Heart left ventricle (tissue), 13 donors: ENCODE results near the gene APP.

Source experiments
- CTCF ChIP-seq, 12 donors: fragments of 200-600 bp; sonication (generic) in 4 of 12; IDR thresholded peaks; one replicate each; pipeline versions ENCODE4 v1.5.0 to v1.8.0; 2018 to 2022; ENCODE audit warnings: antibody characterized with exemption in 12 of 12, mild to moderate bottlenecking in 5 of 12
- POLR2A ChIP-seq, 2 donors: fragments of 450-650 bp; IDR thresholded peaks; one replicate each; pipeline ENCODE4 v1.6.1; 2017; ENCODE audit warnings: antibody characterized with exemption in 2 of 2, mild to moderate bottlenecking in 2 of 2, moderate library complexity in 2 of 2
- donor health status: ischemic (EF 13 %, LVEDD 7.1; RV severe dilation, severe dysfunction).
- donor health status: DM: no; HTN: yes; CAD: no.
- donor health status: DM: no; HTN: no; CAD: no.
- donor health status: ischemic (EF 25% LVEDD 6.9; RV normal size, moderate dysfunction).
- donor health status: ischemic (EF 25% LVEDD 5.7; RV mildly dilated, moderate dysfunction).
- donor health status: ischemic (EF 35%, LVEDD 5.7; RV mildly dilated, moderate dysfunction).
- donor health status: nonischemic (EF 11% LVEDD 7.7; RV severe dilation, severe dysfunction).
- donor health status: DM: yes; HTN: yes; CAD: no.
- donor health status: PGD.
- donor health status: ischemic (EF 29% LVEDD 5.4; RV normal size, mild dysfunction).
- donor health status: nonischemic (EF 23%, LVEDD 6.1; RV moderate dilation, normal function).

DNA sequence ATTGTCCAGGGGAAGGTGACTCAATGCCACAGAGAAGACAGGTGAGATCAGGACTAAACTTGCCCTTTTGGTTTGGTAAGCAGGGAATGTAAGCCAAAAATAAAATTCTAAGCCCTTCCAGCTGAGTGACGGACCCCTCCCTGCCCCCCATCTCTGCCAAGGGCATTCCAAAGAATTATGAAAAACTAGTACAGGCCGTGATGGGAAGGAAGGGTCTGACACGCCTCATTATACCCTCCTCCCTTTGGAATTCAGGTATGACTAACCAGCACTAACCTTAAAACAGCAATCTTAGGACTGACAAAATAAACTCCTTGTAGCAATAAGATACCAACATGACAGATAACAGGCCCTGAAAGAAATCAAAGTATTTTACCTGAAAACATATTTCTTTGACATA lies 336.2 kb downstream of the APP start:
- no peak for TF ChIP-seq CTCF (IDR thresholded peaks at IDR 0.05)
- no peak for TF ChIP-seq POLR2A (IDR thresholded peaks at IDR 0.05)
